ENCODE data around the gene AGPS. TPM values are rescaled to one million over a fixed set of nuclear protein-coding genes. Genes with fewer than 3 reads are reported as not detected.
"Not testable (repeated sequence)": the region's sequence is repeated elsewhere in the genome, so short reads cannot be mapped to it uniquely, and the experiment has no call there.

Gene AGPS
- polyA plus RNA-seq, 1 experiment: 6.9 TPM

DNA sequence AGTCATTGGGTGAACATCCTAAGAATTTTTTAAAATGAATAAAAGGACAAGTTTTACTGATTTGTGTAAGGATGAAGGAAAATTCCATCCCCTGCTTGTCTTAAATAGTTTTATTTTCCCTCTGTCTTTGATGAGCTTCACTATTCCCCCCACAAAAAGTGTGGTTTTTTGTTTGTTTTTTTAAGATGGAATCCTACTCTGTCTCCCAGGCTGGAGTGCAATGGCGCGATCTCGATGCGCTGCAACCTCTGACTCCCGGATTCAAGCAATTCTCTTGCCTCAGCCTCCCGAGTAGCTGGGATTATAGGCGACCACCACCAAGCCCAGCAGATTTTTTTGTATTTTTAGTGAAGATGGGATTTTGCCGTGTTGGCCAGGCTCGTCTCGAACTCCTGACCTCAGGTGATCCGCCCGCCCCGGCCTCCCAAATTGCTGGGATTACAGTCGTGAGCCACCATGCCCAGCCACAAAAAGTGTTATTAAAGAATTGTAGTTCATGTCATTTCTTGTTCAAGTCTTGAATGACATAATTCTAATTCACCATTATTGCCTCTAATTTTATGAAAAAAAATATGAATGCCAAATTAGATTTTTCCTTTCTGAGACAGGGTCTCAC is 91.7 kb downstream of the AGPS start:
- Histone ChIP-seq H3K4me3 (ENCODE audit: low read depth, low read length) (no peak overlapping the region), H3K27me3 (ENCODE audit: control insufficient read depth, insufficient read depth, low read length) (no peaks in the 10 kb centered on the region), H3K36me3 (ENCODE audit: control insufficient read depth, insufficient read depth, low read length) (no peaks in the 10 kb centered on the region)
- DNase-seq (ENCODE audit: low read depth): no peak
- TF ChIP-seq, protein P1, sequence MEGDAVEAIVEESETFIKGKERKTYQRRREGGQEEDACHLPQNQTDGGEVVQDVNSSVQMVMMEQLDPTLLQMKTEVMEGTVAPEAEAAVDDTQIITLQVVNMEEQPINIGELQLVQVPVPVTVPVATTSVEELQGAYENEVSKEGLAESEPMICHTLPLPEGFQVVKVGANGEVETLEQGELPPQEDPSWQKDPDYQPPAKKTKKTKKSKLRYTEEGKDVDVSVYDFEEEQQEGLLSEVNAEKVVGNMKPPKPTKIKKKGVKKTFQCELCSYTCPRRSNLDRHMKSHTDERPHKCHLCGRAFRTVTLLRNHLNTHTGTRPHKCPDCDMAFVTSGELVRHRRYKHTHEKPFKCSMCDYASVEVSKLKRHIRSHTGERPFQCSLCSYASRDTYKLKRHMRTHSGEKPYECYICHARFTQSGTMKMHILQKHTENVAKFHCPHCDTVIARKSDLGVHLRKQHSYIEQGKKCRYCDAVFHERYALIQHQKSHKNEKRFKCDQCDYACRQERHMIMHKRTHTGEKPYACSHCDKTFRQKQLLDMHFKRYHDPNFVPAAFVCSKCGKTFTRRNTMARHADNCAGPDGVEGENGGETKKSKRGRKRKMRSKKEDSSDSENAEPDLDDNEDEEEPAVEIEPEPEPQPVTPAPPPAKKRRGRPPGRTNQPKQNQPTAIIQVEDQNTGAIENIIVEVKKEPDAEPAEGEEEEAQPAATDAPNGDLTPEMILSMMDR (IDR thresholded peaks at IDR 0.05; ENCODE audit: insufficient read depth, low read depth, low read length): no peak
- ChIA-PET POLR2A (no interaction called here), CTCF (interaction anchor here (0.9 to 1.1 kb wide), 2 partner anchors 149 to 275 kb away, joined by 3 read pairs; no protein-coding TSS in a partner anchor)

DNA sequence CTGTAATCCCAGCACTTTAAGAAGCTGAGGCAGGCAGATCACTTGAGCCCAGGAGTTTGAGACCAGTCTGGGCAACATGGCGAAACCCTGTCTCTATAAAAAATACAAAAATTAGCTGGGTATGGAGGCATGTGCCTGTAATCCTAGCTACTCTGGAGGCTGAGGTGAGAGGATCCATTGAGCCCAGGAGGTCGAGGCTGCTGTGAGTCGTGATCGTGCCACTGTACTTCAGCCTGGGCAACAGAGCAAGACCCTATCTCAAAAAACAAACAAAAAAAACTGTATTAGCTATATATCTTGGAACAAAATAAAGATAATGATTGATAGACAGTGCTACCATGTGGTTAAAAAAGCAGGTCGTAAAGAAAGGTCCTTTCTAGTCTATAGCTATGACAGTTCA is 93.1 kb downstream of the AGPS start:
- H3K4me3 ChIP-seq (ENCODE audit: low read depth, low read length); H3K27me3 ChIP-seq (ENCODE audit: control insufficient read depth, insufficient read depth, low read length); H3K36me3 ChIP-seq (ENCODE audit: control insufficient read depth, insufficient read depth, low read length); POLR2A ChIA-PET; DNase-seq (ENCODE audit: low read depth): not testable (repeated sequence)
- CTCF ChIA-PET: interaction anchor here (0.6 to 0.7 kb wide), 3 partner anchors 24 to 265 kb away, joined by 3 to 4 read pairs (median 3); no protein-coding TSS in a partner anchor

DNA sequence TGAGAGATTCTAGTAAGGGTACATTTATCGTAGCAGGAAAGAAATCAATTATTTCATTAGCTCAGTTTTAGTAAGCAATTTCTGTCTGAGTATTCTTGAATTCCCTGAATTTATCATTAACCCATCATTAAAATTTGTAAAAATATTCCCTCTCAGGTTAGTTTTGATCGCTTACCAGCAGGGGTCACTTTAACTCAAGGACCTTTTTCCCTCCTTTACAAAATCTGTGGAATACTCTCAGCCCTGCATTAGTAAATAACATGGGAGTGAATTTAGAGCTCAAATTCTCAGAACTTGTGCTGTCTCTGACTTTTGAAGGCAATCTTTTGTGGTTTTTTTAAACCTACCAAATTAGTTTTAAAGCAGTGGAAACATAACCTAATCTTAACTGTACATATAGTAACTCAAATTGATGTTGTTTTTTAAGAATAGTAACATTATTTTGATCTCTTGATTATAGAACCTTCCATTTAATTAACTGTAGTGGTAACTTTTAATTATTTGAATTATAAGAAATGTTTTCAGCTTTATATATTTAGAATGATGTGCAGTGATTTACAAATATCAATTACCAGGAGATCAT is 97.2 kb downstream of the AGPS start:
- ChIA-PET CTCF (interaction anchor here (0.8 to 4.4 kb wide), 12 partner anchors 10 to 274 kb away, joined by 3 to 24 read pairs (median 4); no protein-coding TSS in a partner anchor), POLR2A (no interaction called here)
- H3K27me3 ChIP-seq (ENCODE audit: control insufficient read depth, insufficient read depth, low read length): no peaks in the 10 kb centered on the region
- TF ChIP-seq, protein P1 (IDR thresholded peaks at IDR 0.05; ENCODE audit: insufficient read depth, low read depth, low read length): peak; percentile 63
- no peaks in the 10 kb centered on the region for H3K36me3 ChIP-seq (ENCODE audit: control insufficient read depth, insufficient read depth, low read length)
- DNase-seq (ENCODE audit: low read depth): no peak
- H3K4me3 ChIP-seq (ENCODE audit: low read depth, low read length): no peak overlapping the region

DNA sequence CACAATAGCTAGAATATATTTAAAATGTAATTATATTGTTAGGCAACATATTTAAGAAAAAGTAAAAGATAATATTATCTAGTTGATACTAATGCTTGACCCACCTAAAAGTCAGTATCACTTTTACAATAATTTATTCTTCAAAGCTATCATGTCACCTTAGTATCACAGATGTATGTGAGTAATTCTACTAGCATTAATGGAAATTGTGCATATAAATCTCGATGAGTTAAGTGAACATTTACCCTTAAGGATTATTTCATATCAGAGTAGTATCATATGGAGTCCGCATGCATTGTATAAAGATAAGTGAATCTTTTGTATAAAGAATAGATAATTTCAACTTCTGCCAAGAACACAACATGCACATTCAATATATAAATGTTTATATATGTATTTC is 103.4 kb downstream of the AGPS start:
- H3K4me3 ChIP-seq (ENCODE audit: low read depth, low read length): no peak overlapping the region
- no peaks in the 10 kb centered on the region for H3K36me3 ChIP-seq (ENCODE audit: control insufficient read depth, insufficient read depth, low read length)
- CTCF ChIA-PET: interaction anchor here (1.9 kb wide), 1 partner anchor 229 kb away, joined by 6 read pairs; no protein-coding TSS in a partner anchor
- H3K27me3 ChIP-seq (ENCODE audit: control insufficient read depth, insufficient read depth, low read length): no peaks in the 10 kb centered on the region
- POLR2A ChIA-PET: no interaction called here
- TF ChIP-seq, protein P1 (IDR thresholded peaks at IDR 0.05; ENCODE audit: insufficient read depth, low read depth, low read length): no peak
- no peak for DNase-seq (ENCODE audit: low read depth)

DNA sequence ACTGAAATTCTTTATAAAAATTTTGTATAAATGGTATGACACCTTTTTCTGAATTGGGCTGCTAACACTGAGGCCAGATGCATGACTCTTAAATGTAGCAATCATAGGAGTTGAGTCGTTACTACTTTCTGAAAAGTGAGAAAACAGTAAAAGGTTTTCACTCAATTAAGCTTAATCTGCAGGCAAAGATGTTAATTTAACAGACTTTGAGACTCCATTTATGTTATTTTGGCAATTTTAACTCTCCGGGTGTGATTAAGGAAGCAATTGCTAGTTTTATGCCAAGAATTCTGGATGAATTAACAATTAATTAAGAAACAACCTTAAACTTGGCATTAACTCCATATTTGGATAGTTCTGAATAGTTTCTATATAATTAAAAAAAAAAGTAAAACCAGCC is 104.3 kb downstream of the AGPS start:
- ChIA-PET CTCF (interaction anchor here (1.9 kb wide), 1 partner anchor 228 kb away, joined by 6 read pairs; no protein-coding TSS in a partner anchor), POLR2A (no interaction called here)
- TF ChIP-seq, protein P1 (IDR thresholded peaks at IDR 0.05; ENCODE audit: insufficient read depth, low read depth, low read length): no peak
- no peak overlapping the region for H3K4me3 ChIP-seq (ENCODE audit: low read depth, low read length)
- no peaks in the 10 kb centered on the region for H3K36me3 ChIP-seq (ENCODE audit: control insufficient read depth, insufficient read depth, low read length)
- DNase-seq (ENCODE audit: low read depth): no peak
- H3K27me3 ChIP-seq (ENCODE audit: control insufficient read depth, insufficient read depth, low read length): no peaks in the 10 kb centered on the region
